Right lobe of liver (tissue), 6 donors: Measurements from ENCODE around the gene RING1. TPM values are rescaled to one million over a fixed set of nuclear protein-coding genes. Genes with fewer than 3 reads are reported as not detected.

Source experiments
- ATAC-seq, 4 donors: fragments of 200-7000 bp; cut with Tn5 transposase; one replicate each; pipeline ENCODE4 v1.9.1; 2020; ENCODE audit warnings: mild to moderate bottlenecking in 4 of 4, moderate library complexity in 4 of 4
- DNase-seq, 3 donors: peaks; one replicate each; pipeline ENCODE4 v3.0.0-alpha.2; 2020
- H3K27ac ChIP-seq, 3 donors: fragments of 200-600 bp; one replicate each; pipeline ENCODE4 v1.8.0; 2022
- H3K27me3 ChIP-seq, 2 donors: fragments of 200-600 bp; one replicate each; pipeline ENCODE4 v1.8.0; 2022
- H3K36me3 ChIP-seq, 4 donors: fragments of 200-600 bp; sonication (generic) in 1 of 4; one replicate each; pipeline versions ENCODE4 v1.5.1 to v1.8.0; 2017 to 2022; ENCODE audit warnings: control low read depth in 1 of 4
- H3K4me1 ChIP-seq, 4 donors: fragments of 200-600 bp; sonication (generic) in 1 of 4; one replicate each; pipeline versions ENCODE4 v1.5.1 to v1.8.0; 2017 to 2022; ENCODE audit warnings: control low read depth in 1 of 4
- H3K4me3 ChIP-seq, 3 donors: fragments of 200-600 bp; one replicate each; pipeline ENCODE4 v1.8.0; 2022
- H3K9me3 ChIP-seq, 4 donors: fragments of 200-600 bp; sonication (generic) in 1 of 4; one replicate each; pipeline versions ENCODE4 v1.5.1 to v1.8.0; 2017 to 2022; ENCODE audit warnings: control low read depth in 1 of 4
- CTCF ChIP-seq, 4 donors: fragments of 200-600 bp in 3 of 4; fragments of 450-650 bp in 1 of 4; IDR thresholded peaks; one replicate each; pipeline versions ENCODE4 v1.5.1 to v1.8.0; 2016 to 2022; ENCODE audit warnings: antibody characterized with exemption in 4 of 4, mild to moderate bottlenecking in 2 of 4
- POLR2A ChIP-seq: fragments of 450-650 bp; IDR thresholded peaks from one replicate; pipeline ENCODE4 v1.6.1; 2017; ENCODE audit warnings: antibody characterized with exemption, mild to moderate bottlenecking
- WGBS: methylation state at CpG from one replicate; pipeline ENCODE4 v1.1.6; 2018; ENCODE audit warnings: low coverage, low lambda C conversion rate; ENCODE audit not compliant: insufficient coverage; ENCODE audit errors: missing lambda C conversion rate; 5-methylcytosine and 5-hydroxymethylcytosine counted together
- intact Hi-C, 2 donors: fragments of 100-400 bp; cut with DNase I; formaldehyde crosslinking; loops; one replicate each; pipeline versions ENCODE4 v1.11.2 to v1.14.1; 2022
- microRNA counts: library from miRNA; unstranded; fragments of <30 nt; microRNA quantifications from one replicate; lab custom pipeline; 2016
- microRNA-seq, 2 donors: library from miRNA; unstranded; fragments of <30 nt; microRNA quantifications; one replicate each; pipeline ENCODE4, GENCODE V29; 2019 to 2020
- small RNA-seq, 2 experiments: library from RNA; depleted of rRNA; stranded (forward); fragments of <200 nt; gene quantifications; one replicate each; pipeline ENCODE3, GENCODE V24; 2016
- total RNA-seq, 6 experiments: library from RNA; depleted of rRNA in 2 of 6; stranded (reverse); fragments of >200 nt in 2 of 6; fragmentation: NEBNext Ultra II Directional in 3 of 6; extraction: Animal tissue kit (Norgen Biotek cat#: 25700) in 3 of 6; gene quantifications; one replicate each; pipeline versions ENCODE4 v1.1.0 to v1.2.4, GENCODE V29; 2016 to 2023
- donor health status: DM: no; HTN: yes; CAD: no.
- donor health status: DM: no; HTN: no; CAD: no.
- donor health status: DM: no; HTN: no; CAD: no.
- donor health status: DM: no; HTN: yes; CAD: no.
- donor health status: DM: no; HTN: yes; CAD: no.

RING1 gene
- total RNA-seq, 6 experiments from 2014 or later = 7.5 to 21.3 (median 19.7) TPM

GRCh38 chr6:33254591-33254990, 46.3 kb downstream of the RING1 start:
- TF ChIP-seq POLR2A (no peak), CTCF (IDR thresholded peaks at IDR 0.05) (no peak)
- no peak for ATAC-seq
- Histone ChIP-seq H3K4me3 (no peak overlapping the region), H3K27me3 (no peaks in the 10 kb centered on the region), H3K36me3 (peaks cover 0 to 8% (median 0%) of the 10 kb centered on the region in 4 donors), H3K27ac (no peak overlapping the region), H3K4me1 (peaks cover 0 to 9% (median 4%) of the 10 kb centered on the region in 4 donors), H3K9me3 (no peaks in the 10 kb centered on the region)
- 85% methylated on average over 4 of the region's 4 CpGs for WGBS
- intact Hi-C loops = no loop called here
- no peak for DNase-seq

- H3K4me3 ChIP-seq = no peak overlapping the region
- no peak overlapping the region for H3K27ac ChIP-seq
- 90% methylated on average over 5 of the region's 5 CpGs for WGBS
- ATAC-seq = no peak
- intact Hi-C loops = no loop called here
- H3K27me3 ChIP-seq = no peaks in the 10 kb centered on the region
- H3K9me3 ChIP-seq = no peaks in the 10 kb centered on the region
- no peak for TF ChIP-seq CTCF (IDR thresholded peaks at IDR 0.05)
- no peak for TF ChIP-seq POLR2A
- peaks cover 0 to 34% (median 4%) of the 10 kb centered on the region in 4 donors for H3K36me3 ChIP-seq
- no peaks in the 10 kb centered on the region for H3K4me1 ChIP-seq
- no peak for DNase-seq
Measured at GRCh38 chr6:33259032-33259431, 50.7 kb downstream of the RING1 start.

MicroRNAs within 50 kb of the gene (microRNA counts, 767-probe panel; counts per million panel counts)
- microRNA hsa-miR-219-1-3p (lab: Ali Mortazavi, UCI) = 237 counts per million
- microRNA hsa-miR-219-5p (lab: Ali Mortazavi, UCI) = 237 counts per million

Small RNAs within 50 kb of the gene (microRNA-seq; reads per million reads assigned to microRNA genes)
- 9.0 to 9.8 reads per million in 2 donors for gene MIR219A1

Small RNAs within 50 kb of the gene (small RNA-seq; reads per million reads assigned to genes)
- gene MIR219A1 = 2.2 to 3.6 reads per million in 2 experiments
- gene RNY4P10 = 0 to 0.19 reads per million in 2 experiments

Other genes with a start within 250 kb of the RING1 start
- 100 to 1,000 TPM in 1 of 6 experiments, 10 to 100 TPM in 5; 66.3 to 111 (median 73.7) TPM for gene BRD2, start 239.9 kb upstream of the RING1 start, total RNA-seq
- 1 to 10 TPM in 5 of 6 experiments, under 1 TPM in 1; 0.37 to 3.3 (median 1.2) TPM for gene HLA-DOA, start 198.9 kb upstream of the RING1 start, total RNA-seq
- gene HLA-DPA1, start 134.9 kb upstream of the RING1 start, total RNA-seq = 10 to 100 TPM; 10.0 to 74.8 (median 26.3) TPM
- 10 to 100 TPM in 5 of 6 experiments, 1 to 10 TPM in 1; 8.6 to 66.7 (median 23.0) TPM for gene HLA-DPB1, start 132.5 kb upstream of the RING1 start, total RNA-seq
- 1 to 10 TPM in 1 of 6 experiments, under 1 TPM in 5; 0.06 to 1.4 (median 0.61) TPM for gene COL11A2, start 16.0 kb upstream of the RING1 start, total RNA-seq
- gene RXRB, start 7.8 kb upstream of the RING1 start, total RNA-seq = 10 to 100 TPM; 10.1 to 28.2 (median 17.7) TPM
- gene SLC39A7, start 7.6 kb upstream of the RING1 start, total RNA-seq = 10 to 100 TPM; 33.5 to 61.4 (median 50.1) TPM
- gene HSD17B8, start 3.8 kb upstream of the RING1 start, total RNA-seq = 10 to 100 TPM; 14.3 to 39.8 (median 33.8) TPM
- gene VPS52, start 63.4 kb downstream of the RING1 start, total RNA-seq = 10 to 100 TPM; 16.4 to 35.1 (median 27.5) TPM
- gene RPS18, start 63.6 kb downstream of the RING1 start, total RNA-seq = 100 to 1,000 TPM; 504 to 932 (median 612) TPM
- gene B3GALT4, start 68.6 kb downstream of the RING1 start, total RNA-seq = 1 to 10 TPM in 4 of 6 experiments, under 1 TPM in 2; 0.79 to 1.7 (median 1.4) TPM
- 10 to 100 TPM; 13.1 to 35.2 (median 23.9) TPM for gene WDR46, start 80.7 kb downstream of the RING1 start, total RNA-seq
- 10 to 100 TPM; 23.8 to 35.2 (median 27.5) TPM for gene PFDN6, start 81.1 kb downstream of the RING1 start, total RNA-seq
- 10 to 100 TPM; 15.1 to 30.6 (median 23.3) TPM for gene RGL2, start 90.4 kb downstream of the RING1 start, total RNA-seq
- gene TAPBP, start 105.6 kb downstream of the RING1 start, total RNA-seq = 100 to 1,000 TPM in 5 of 6 experiments, 10 to 100 TPM in 1; 89.2 to 140 (median 124) TPM
- 1 to 10 TPM; 2.9 to 6.8 (median 4.9) TPM for gene ZBTB22, start 109.2 kb downstream of the RING1 start, total RNA-seq
- 10 to 100 TPM; 11.3 to 28.8 (median 19.5) TPM for gene DAXX, start 114.5 kb downstream of the RING1 start, total RNA-seq
- 1 to 10 TPM in 3 of 6 experiments, under 1 TPM in 2, not detected in 1; 0.29 to 4.4 (median 1.3) TPM for gene KIFC1, start 183.3 kb downstream of the RING1 start, total RNA-seq
- 10 to 100 TPM; 14.7 to 21.3 (median 18.3) TPM for gene PHF1, start 202.5 kb downstream of the RING1 start, total RNA-seq
- gene CUTA, start 209.6 kb downstream of the RING1 start, total RNA-seq = 100 to 1,000 TPM in 3 of 6 experiments, 10 to 100 TPM in 3; 81.4 to 114 (median 97.4) TPM
- gene SYNGAP1, start 211.6 kb downstream of the RING1 start, total RNA-seq = 1 to 10 TPM; 1.8 to 4.1 (median 2.8) TPM
- 1 to 10 TPM; 2.5 to 3.8 (median 2.9) TPM for gene ZBTB9, start 246.1 kb downstream of the RING1 start, total RNA-seq